Effector memory CD8-positive, alpha-beta T cell (primary cell): ENCODE data around the gene BRAP.
"Not testable (repeated sequence)": the region's sequence is repeated elsewhere in the genome, so short reads cannot be mapped to it uniquely, and the experiment has no call there.

Experiments used
- ATAC-seq: fragments of 150-1000 bp; cut with Tn5 transposase; replicated peaks from 2 replicates; pipeline ENCODE4 v1.10.0; 2021; ENCODE audit warnings: mild to moderate bottlenecking, moderate library complexity
- DNase-seq, 3 experiments: peaks; one replicate each; pipeline ENCODE4 v3.0.0; 2021
- H3K27ac Mint-ChIP-seq, 2 donors: one replicate each; pipeline ENCODE4 v1.8.0; 2022; ENCODE audit warnings: mild to moderate bottlenecking in 2 of 2, mixed read lengths in 2 of 2, moderate library complexity in 2 of 2
- H3K27me3 Mint-ChIP-seq, 2 donors: one replicate each; pipeline ENCODE4 v1.8.0; 2022; ENCODE audit warnings: mixed read lengths in 2 of 2
- H3K36me3 Mint-ChIP-seq: one replicate; pipeline ENCODE4 v1.8.0; 2022; ENCODE audit warnings: mild to moderate bottlenecking, moderate library complexity, mixed read lengths; ENCODE audit not compliant: insufficient read depth
- H3K4me1 Mint-ChIP-seq, 2 donors: one replicate each; pipeline ENCODE4 v1.8.0; 2022; ENCODE audit warnings: low read depth in 2 of 2, mixed read lengths in 2 of 2
- H3K4me3 Mint-ChIP-seq, 2 donors: one replicate each; pipeline ENCODE4 v1.8.0; 2022; ENCODE audit warnings: mild to moderate bottlenecking in 2 of 2, mixed read lengths in 2 of 2, moderate library complexity in 2 of 2
- H3K9me3 Mint-ChIP-seq, 2 donors: one replicate each; pipeline ENCODE4 v1.8.0; 2022; ENCODE audit warnings: mixed read lengths in 2 of 2

BRAP gene

GRCh38 chr12:111655356-111655755 is 30.4 kb downstream of the BRAP start:
- no peak overlapping the region for H3K27ac Mint-ChIP-seq
- H3K4me1 Mint-ChIP-seq, result peaks cover 0 to 4% of the 10 kb centered on the region in 2 donors
- no peak for ATAC-seq
- H3K36me3 Mint-ChIP-seq, result peaks cover 88% of the 10 kb centered on the region
- no peaks in the 10 kb centered on the region for H3K27me3 Mint-ChIP-seq
- no peak for DNase-seq
- no peaks in the 10 kb centered on the region for H3K9me3 Mint-ChIP-seq
- no peak overlapping the region for H3K4me3 Mint-ChIP-seq

- Mint-ChIP-seq H3K36me3 (peaks cover 85% of the 10 kb centered on the region), H3K9me3 (no peaks in the 10 kb centered on the region), H3K27me3 (no peaks in the 10 kb centered on the region), H3K4me3 (no peak overlapping the region), H3K4me1 (peaks cover 0 to 4% of the 10 kb centered on the region in 2 donors), H3K27ac (no peak overlapping the region)
- DNase-seq (no peak), ATAC-seq (no peak)
Observed at GRCh38 chr12:111653596-111653995, 32.2 kb downstream of the BRAP start.

GRCh38 chr12:111652530-111652929 is 33.2 kb downstream of the BRAP start:
- DNase-seq, H3K27me3 Mint-ChIP-seq, H3K27ac Mint-ChIP-seq, H3K4me1 Mint-ChIP-seq, H3K9me3 Mint-ChIP-seq, ATAC-seq, H3K4me3 Mint-ChIP-seq: not testable (repeated sequence)
- H3K36me3 Mint-ChIP-seq, result peaks cover 84% of the 10 kb centered on the region

DNA sequence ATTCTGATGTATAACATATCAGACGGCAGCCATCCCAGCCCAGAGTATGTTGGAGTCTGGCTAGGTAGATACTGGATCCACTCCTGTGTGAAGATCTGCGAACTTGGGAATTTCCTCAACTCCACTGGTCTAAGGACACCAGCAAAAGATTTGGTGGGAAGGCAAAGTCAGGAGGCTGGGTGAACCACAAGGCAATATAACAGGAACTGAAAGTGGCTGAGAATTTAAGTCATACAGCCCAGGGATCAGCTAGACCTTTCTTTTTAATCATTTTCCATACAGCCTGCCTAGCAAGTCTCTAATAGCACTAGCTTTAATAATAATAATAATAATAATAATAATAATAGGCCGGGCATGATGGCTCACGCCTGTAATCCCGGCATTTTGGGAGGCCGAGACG is 34.8 kb downstream of the BRAP start:
- Mint-ChIP-seq H3K9me3 (no peaks in the 10 kb centered on the region), H3K27me3 (no peaks in the 10 kb centered on the region), H3K4me1 (peaks cover 0 to under 1% of the 10 kb centered on the region in 2 donors), H3K4me3 (no peak overlapping the region), H3K36me3 (peaks cover 86% of the 10 kb centered on the region), H3K27ac (no peak overlapping the region)
- DNase-seq (no peak), ATAC-seq (no peak)

- ATAC-seq (no peak), DNase-seq (no peak)
- peaks cover 61% of the 10 kb centered on the region for H3K36me3 Mint-ChIP-seq
- H3K4me3 Mint-ChIP-seq, result no peak overlapping the region
- H3K4me1 Mint-ChIP-seq, result no peaks in the 10 kb centered on the region
- no peaks in the 10 kb centered on the region for H3K9me3 Mint-ChIP-seq
- H3K27ac Mint-ChIP-seq, result no peak overlapping the region
- H3K27me3 Mint-ChIP-seq, result no peaks in the 10 kb centered on the region
Observed at GRCh38 chr12:111645433-111645832, 40.3 kb downstream of the BRAP start.

- H3K4me3 Mint-ChIP-seq, result no peak overlapping the region
- no peaks in the 10 kb centered on the region for H3K4me1 Mint-ChIP-seq
- H3K36me3 Mint-ChIP-seq, result peaks cover 47% of the 10 kb centered on the region
- DNase-seq (no peak), ATAC-seq (no peak)
- no peaks in the 10 kb centered on the region for H3K27me3 Mint-ChIP-seq
- H3K27ac Mint-ChIP-seq, result no peak overlapping the region
- H3K9me3 Mint-ChIP-seq, result no peaks in the 10 kb centered on the region
Observed at GRCh38 chr12:111643427-111643826, 42.3 kb downstream of the BRAP start.

DNA sequence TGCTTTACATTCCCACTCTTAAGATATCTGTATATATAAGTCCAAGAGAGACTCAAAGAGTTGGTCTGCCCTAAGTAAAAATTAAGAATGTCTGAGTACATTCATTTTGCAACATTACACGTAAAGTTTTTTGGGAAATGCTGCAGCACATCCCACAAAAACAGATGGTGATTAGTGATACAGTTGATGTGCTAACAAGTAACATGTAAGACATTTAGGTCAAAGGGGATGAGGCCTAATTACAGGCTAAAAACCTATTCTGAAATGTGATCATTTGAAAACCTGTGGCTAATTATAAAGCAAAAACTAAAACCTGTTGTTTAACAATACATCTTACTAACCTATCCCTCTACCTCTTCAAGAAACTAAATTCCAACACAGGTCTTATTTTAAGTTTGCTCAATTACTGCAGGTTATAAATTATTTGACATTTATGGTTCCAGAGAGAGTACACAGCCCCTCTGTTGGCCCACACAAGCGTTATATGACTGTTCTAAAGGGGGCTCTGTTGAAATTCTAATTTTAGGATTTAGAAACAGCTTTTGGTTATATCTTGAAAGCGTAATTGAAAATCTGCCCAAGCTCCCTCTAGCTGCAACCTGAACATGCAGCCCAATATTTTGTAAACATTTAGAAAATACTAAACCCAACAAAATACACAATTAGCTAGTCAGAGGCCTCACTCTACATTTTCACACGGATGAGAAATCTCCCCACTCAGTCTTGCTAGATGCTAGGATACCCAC is 42.9 kb downstream of the BRAP start:
- Mint-ChIP-seq H3K27me3 (no peaks in the 10 kb centered on the region), H3K27ac (no peak overlapping the region), H3K4me3 (no peak overlapping the region), H3K4me1 (no peaks in the 10 kb centered on the region), H3K36me3 (peaks cover 41% of the 10 kb centered on the region), H3K9me3 (no peaks in the 10 kb centered on the region)
- no peak for DNase-seq
- no peak for ATAC-seq

- no peaks in the 10 kb centered on the region for H3K27me3 Mint-ChIP-seq
- no peak for ATAC-seq
- peaks cover 22% of the 10 kb centered on the region for H3K36me3 Mint-ChIP-seq
- no peak overlapping the region for H3K4me3 Mint-ChIP-seq
- no peak for DNase-seq
- H3K9me3 Mint-ChIP-seq, result no peaks in the 10 kb centered on the region
- no peak overlapping the region for H3K27ac Mint-ChIP-seq
- H3K4me1 Mint-ChIP-seq, result peaks cover 0 to 4% of the 10 kb centered on the region in 2 donors
Observed at GRCh38 chr12:111640506-111640905, 45.2 kb downstream of the BRAP start.

DNA sequence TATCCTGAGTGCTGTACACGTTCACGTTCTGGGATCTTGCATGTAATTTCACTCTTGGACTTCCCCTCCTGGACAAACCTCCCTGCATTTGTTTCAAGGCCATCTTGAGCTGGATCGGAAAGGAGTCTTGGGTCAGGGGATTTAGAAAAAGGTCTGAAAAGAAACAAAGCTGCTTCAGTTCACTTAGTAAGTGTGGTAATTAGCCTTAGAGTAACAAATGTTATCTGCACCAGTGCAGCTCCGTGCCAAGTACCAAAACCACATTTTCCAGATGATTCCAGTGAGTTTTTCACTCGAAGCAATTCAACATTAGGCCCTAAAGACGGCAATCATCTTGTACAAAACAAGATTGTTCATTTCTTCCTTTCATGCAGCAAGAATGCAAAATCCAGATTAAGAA is 47.2 kb downstream of the BRAP start:
- peak overlapping the region in 1 of 2 donors; percentile 47 for H3K27ac Mint-ChIP-seq
- peaks cover 0 to 4% of the 10 kb centered on the region in 2 donors for H3K4me1 Mint-ChIP-seq
- ATAC-seq (no peak), DNase-seq (no peak)
- no peak overlapping the region for H3K4me3 Mint-ChIP-seq
- H3K9me3 Mint-ChIP-seq, result no peaks in the 10 kb centered on the region
- H3K27me3 Mint-ChIP-seq, result no peaks in the 10 kb centered on the region
- peaks cover 18% of the 10 kb centered on the region for H3K36me3 Mint-ChIP-seq

DNA sequence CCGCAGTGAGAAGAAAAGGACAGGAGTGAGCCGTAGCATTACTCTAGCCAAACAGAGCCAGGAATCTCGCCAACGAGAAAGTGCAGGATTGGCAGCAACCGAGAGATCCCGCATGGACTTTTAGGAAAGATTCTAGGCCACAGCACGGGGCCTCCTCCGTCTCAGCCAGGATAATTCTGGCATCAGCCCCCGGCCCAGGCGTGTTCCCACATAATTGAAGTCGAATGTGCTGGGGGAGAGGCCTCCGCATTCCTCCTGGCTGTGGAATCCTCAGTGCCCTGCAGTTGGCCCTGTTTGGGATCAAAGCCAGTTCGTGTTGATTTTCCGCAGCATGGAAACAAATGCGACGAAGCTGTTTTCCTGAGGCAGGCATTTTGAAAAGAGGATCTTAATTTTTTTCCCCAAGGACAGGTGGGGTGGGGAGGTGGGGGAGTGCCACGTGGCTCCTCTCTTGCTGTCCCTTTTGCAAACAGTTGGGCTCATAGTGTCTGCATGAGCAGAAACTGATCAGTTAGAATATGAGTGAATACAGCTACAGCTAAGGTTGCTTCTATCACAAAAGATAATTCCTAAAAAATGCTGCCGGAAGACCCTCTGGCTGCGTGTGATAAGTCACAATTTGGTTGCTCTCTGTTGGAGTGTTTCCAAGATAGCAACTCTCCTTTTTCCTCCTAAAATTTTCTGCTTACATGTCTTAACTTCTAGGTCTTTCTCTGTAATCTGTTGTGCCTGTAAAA is 49.4 kb downstream of the BRAP start:
- DNase-seq, result no peak
- H3K27ac Mint-ChIP-seq, result peak overlapping the region; percentile 38 to 62
- no peak overlapping the region for H3K4me3 Mint-ChIP-seq
- H3K36me3 Mint-ChIP-seq, result peaks cover 2% of the 10 kb centered on the region
- H3K9me3 Mint-ChIP-seq, result no peaks in the 10 kb centered on the region
- ATAC-seq, result no peak
- peaks cover 0 to 4% of the 10 kb centered on the region in 2 donors for H3K4me1 Mint-ChIP-seq
- H3K27me3 Mint-ChIP-seq, result no peaks in the 10 kb centered on the region

- no peak for DNase-seq
- Mint-ChIP-seq H3K4me1 (peaks cover 0 to 4% of the 10 kb centered on the region in 2 donors), H3K4me3 (no peak overlapping the region), H3K27ac (peak overlapping the region in 1 of 2 donors; percentile 38), H3K9me3 (no peaks in the 10 kb centered on the region), H3K27me3 (no peaks in the 10 kb centered on the region), H3K36me3 (peaks cover 2% of the 10 kb centered on the region)
- no peak for ATAC-seq
Observed at GRCh38 chr12:111635524-111635923, 50.2 kb downstream of the BRAP start.

- H3K27ac Mint-ChIP-seq, result peak overlapping the region in 1 of 2 donors; percentile 54
- H3K4me1 Mint-ChIP-seq, result no peaks in the 10 kb centered on the region
- no peak overlapping the region for H3K4me3 Mint-ChIP-seq
- no peak for ATAC-seq
- H3K9me3 Mint-ChIP-seq, result no peaks in the 10 kb centered on the region
- H3K27me3 Mint-ChIP-seq, result peaks cover 5 to 22% of the 10 kb centered on the region in 2 donors
- DNase-seq, result no peak
- no peaks in the 10 kb centered on the region for H3K36me3 Mint-ChIP-seq
Observed at GRCh38 chr12:111628505-111629260, 57.1 kb downstream of the BRAP start.

GRCh38 chr12:111626230-111626629 is 59.5 kb downstream of the BRAP start:
- DNase-seq, result no peak
- no peaks in the 10 kb centered on the region for H3K9me3 Mint-ChIP-seq
- H3K27me3 Mint-ChIP-seq, result peaks cover 5 to 28% of the 10 kb centered on the region in 2 donors
- H3K36me3 Mint-ChIP-seq, result no peaks in the 10 kb centered on the region
- no peak for ATAC-seq
- no peaks in the 10 kb centered on the region for H3K4me1 Mint-ChIP-seq
- H3K27ac Mint-ChIP-seq, result peak overlapping the region in 1 of 2 donors; percentile 60
- H3K4me3 Mint-ChIP-seq, result no peak overlapping the region
